ENCODE results near the gene SLC22A12.

The SLC22A12 gene

GRCh38 chr11:64564419-64564818 lies 26.6 kb upstream of the SLC22A12 start:
- no peak for DNase-seq

GRCh38 chr11:64564947-64565889 lies 25.8 kb upstream of the SLC22A12 start:
- peak in 1 of 2 experiments; percentile 29 for DNase-seq

DNA sequence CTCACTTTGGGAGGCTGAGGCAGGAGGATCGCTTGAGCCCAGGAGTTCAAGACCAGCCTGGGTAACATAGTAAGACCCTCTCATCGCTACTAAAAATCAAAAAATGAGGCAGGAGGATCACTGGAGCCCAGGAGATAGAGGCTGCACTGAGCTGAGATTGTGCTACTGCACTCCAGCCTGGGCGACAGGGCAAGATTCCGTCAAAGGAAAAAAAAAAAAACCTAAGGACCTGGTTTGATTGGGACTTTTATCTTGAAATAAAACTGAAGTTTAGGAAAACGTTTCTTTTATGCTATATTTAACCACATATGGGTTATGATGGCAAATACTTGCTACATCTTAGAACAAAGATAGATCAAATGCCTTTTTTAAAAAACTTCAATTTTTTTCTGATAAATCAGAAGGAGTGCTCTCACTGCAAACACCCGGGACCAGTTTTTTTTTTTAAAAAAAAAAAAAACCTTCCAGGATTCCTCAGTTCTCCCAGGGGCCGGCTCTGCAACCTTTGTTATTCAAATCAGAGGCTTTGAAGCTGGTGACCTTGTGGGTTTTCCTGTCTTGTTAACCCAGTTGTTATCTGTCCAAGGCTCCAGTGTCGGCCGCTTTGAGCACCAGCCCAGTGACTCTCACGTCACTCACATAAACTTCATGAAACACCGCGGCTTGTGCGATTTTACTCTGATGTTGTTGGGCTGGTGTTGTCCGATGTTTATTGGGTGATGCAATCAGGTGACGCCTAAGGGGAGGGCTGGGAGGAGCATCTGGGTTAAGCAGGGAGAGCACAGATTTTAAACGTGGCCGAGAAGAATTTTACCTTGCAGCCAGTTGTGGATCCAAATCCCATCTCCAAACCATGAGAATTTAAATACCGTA lies 24.7 kb upstream of the SLC22A12 start:
- peak in 1 of 2 experiments; percentile 38 for DNase-seq

GRCh38 chr11:64566915-64567891 lies 23.8 kb upstream of the SLC22A12 start:
- no peak for DNase-seq

GRCh38 chr11:64568041-64568571 lies 22.9 kb upstream of the SLC22A12 start:
- no peak for DNase-seq

GRCh38 chr11:64568584-64569140 lies 22.4 kb upstream of the SLC22A12 start:
- DNase-seq, result no peak

DNA sequence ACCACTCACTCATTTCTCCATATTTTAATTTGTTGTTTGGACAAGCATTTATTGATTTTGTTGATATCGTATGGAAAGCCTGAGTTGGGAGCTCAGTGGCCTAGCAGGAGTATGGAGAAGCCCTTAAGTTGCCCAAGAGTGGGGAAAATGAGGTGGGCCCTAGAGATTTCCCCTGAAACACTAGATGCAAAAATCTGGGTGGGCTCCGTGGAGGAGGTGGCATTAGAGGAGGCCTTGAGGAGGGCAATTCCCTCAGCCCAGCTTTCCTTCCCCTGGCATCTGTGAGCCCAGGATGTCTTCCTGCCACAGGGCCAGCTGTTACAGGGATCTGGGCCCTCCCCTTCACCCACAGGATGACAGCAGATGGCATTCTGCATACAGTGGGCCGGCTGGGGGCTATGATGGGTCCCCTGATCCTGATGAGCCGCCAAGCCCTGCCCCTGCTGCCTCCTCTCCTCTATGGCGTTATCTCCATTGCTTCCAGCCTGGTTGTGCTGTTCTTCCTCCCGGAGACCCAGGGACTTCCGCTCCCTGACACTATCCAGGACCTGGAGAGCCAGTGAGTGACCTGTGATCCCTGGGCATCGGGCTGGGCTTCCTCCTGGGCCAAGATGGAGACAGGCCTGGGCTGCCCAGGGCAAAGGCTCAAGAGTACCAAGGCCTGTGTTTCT lies 21.6 kb upstream of the SLC22A12 start:
- no peak for DNase-seq

GRCh38 chr11:64570341-64570740 lies 20.7 kb upstream of the SLC22A12 start:
- DNase-seq, result no peak

GRCh38 chr11:64571050-64571409 lies 20.0 kb upstream of the SLC22A12 start:
- no peak for DNase-seq

- DNase-seq, result no peak
These were observed 19.5 kb upstream of the SLC22A12 start for GRCh38 chr11:64571410-64572091.

DNA sequence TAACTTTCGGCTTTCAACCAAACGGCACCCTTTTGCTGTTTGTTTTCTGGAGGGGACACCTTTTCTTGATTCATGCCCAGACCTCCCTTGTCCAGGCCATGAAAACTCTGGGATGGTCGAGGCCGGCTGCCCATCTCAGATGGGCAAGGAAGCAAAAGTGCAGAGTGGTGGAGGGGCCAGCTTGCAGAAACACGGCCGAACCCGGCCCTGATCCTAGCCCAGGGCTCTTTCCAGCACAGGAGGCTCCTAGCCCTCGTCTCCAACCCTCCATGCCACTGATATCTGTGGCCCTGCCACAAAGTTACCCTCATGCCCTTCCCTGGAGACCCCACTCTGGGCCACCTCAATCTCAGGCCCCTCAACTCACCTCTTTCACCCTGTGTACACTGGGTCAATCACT lies 18.9 kb upstream of the SLC22A12 start:
- no peak for DNase-seq

- DNase-seq, result no peak
These were observed 13.8 kb upstream of the SLC22A12 start for GRCh38 chr11:64577202-64577601.

DNA sequence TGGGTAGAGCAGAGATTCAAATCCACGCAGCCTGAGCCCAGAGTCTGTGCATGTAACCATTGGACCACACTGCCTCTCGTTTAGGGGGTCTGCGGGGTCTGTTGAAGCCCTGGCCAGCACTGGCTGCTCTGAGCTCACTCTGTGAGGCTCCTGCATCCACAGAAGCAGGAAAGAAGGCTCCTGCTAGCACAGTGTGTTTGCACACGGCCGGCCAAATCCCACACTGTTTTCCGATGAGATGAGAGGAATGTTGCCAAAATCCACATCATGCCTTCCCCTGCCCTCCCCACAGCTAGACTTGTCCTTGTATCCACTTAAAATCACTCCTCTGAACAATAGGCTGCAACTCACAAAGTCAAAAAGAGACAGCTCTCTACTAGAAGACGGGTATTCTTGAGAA lies 10.6 kb upstream of the SLC22A12 start:
- no peak for DNase-seq

DNA sequence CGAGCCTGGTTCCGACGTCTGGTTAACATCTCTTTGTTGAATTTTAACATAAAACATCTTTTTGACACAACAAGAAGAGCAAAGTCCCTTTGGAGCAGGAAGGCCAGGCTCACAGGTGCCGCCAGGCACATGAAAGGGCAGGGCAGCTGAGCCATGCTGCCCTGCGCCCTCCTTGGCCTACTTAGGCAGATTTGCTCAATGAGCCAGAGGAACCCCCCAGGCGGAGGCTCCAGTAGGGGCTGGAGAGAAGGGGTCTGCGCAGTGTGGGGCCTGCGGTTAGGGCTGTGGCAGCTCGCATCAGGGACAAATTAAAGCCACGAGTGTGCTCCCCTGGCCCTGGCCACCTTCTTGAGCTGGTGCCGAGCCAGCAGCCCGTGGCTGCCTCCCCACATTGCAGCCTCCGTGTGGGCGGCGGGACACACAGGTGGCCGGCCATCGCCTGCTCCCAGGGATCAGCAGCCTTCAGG lies 9.9 kb upstream of the SLC22A12 start:
- no peak for DNase-seq

GRCh38 chr11:64582885-64583284 lies 8.1 kb upstream of the SLC22A12 start:
- no peak for DNase-seq

- no peak for DNase-seq
These were observed 7.4 kb upstream of the SLC22A12 start for GRCh38 chr11:64583296-64584262.

- no peak for DNase-seq
These were observed 5.9 kb upstream of the SLC22A12 start for GRCh38 chr11:64585150-64585549.

DNA sequence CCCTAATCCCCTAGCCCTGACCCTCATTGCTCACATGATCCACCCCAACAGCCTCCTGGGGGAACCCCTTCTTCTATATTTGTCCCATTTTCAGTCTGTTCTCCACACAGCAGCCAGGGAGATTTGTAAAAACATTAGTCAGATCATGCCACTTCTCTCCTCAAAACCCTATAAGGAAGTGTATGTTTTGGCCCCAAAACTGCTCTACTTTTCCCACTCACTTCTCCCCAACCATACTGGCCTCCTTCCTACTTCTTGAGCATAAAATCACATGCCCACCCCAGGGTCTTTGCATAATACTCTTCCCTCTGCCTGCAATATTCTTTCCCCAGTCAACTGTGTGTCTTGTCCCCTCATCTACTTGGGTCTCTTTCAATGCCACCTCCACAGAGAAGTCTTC lies 4.7 kb upstream of the SLC22A12 start:
- DNase-seq, result no peak

DNA sequence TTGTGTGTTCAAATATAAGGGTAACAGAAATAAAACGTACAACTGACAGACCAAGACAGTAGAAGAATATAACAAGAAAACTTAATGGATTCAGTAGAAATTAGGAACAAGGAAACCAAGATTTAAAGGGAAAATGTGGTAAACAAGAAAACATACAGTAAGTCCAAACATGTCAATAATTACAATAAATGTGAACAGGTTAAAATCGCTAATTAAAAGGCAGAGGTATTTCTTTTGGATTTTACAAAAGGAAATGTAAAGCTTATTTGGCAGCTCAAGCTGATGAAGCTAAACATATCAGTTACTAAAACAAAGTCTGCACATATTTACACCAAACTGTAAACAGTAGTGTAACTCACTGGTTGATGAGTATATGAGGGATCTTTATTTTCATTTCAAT lies 2.3 kb upstream of the SLC22A12 start:
- no peak for DNase-seq
